GM18499 (cell line): ENCODE measurements around the gene PRKCQ.
"Not testable (repeated sequence)": the region's sequence is repeated elsewhere in the genome, so short reads cannot be mapped to it uniquely, and the experiment has no call there.

Experiments used
- ATAC-seq: cut with Tn5 transposase; IDR thresholded peaks from one replicate; pipeline ENCODE4 v1.9.1; 2021; ENCODE audit warnings: moderate number of reproducible peaks; ENCODE audit not compliant: insufficient read depth, unreplicated experiment

Gene PRKCQ

DNA sequence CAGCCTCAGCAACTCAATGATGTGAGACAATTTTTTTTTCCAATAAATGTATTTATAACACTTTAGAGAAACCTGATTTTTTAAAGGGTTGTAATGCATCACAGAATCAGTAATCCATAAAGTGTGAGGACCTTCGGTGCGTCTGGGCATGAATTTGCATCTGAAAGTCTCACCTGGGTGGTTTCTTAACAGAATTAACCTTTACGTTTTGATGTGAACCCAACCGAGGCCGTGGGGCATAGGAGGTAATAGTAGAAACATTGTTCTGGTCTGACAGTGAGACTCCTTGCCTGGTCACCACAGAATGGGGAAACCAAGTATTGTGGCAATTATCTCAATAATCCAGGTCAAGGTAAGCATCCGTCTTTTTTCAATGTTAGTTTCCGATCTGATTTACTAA lies 114.6 kb downstream of the PRKCQ start:
- ATAC-seq: no peak

DNA sequence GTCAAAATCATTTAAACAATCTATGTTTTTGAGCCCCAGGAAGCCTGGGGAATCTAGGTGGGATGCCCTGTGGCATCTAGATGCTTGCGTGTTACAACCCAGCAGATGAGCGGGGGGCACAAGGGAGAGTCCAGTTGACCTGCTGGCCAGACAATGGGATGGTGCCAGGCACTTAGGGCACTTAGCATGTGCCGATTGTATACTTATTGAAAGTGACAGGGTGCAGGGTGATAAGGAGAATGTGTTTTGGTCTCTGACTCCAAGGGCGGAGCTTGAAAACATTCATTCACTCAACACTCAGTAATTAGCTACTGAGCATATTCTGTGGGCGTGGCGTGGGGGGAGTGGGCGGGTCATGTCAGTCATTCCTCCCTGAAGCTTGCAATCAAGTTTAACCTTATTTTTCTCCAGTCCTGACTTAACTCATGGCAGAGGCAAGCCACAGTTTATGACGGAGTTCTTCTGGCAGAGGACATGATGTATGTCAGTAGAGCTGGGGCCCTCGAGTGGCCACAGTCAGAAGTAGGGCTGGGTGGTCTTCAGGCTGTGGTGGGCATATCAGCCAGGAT lies 115.1 kb downstream of the PRKCQ start:
- ATAC-seq: no peak

DNA sequence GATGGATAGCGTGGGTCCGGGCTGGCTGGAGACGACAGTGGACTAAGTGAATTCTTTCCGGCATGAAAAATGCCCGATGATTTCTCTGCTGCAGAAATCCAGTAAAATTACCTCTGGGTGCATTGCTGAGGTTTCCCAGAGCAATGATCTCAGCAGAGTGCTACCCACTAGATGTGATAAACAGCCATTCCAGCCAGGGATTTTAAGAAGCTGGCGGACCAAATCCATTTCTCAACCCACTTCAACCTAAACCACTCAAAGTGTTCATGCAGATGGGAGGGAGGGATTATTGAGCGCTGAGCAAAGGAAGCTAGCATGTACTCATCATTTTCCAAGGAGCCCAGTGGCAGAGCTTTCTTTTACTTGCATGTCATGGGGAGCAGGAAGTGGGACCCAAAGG lies 116.7 kb downstream of the PRKCQ start:
- ATAC-seq: no peak

DNA sequence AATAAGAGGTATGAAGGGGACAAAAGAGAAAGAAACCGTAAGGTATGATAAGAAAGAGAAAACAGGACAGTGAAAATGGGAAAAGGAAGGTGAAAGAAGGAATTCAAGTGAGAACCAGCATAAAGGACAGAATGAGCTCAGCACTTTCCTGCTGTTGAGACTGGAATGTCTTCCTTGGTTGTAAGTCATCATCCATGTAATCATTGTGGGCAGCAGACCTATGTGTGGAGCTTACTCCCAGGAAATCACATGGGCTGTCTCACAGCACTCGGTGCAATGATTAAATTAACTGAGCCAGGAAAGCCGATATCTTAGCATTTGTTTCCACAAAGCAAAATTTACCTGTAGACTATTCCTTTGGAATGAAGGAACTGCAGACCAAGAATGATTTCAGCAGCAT lies 118.1 kb downstream of the PRKCQ start:
- no peak for ATAC-seq

DNA sequence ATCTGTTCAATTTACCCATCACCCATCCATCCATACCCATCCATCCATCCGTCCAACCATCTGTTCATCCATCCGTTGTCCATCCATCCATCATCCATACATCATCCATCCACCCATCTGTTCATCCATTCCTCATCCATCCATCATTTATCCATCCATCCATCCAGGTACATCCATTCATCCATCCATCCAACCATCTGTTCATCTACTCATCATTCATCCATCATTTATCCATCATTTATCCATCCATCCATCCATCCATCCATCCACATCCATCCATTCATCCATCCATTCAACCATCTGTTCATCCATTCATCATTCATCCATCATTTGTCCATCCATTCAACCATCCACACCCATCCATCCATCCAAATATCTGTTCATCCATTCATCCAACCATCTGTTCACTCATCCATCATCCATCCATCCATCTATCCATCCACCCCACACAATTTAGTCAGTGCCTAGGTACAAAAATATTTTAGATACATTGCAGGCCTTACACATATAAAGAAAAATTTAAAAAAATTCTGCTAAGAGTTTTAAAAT lies 119.1 kb downstream of the PRKCQ start:
- no peak for ATAC-seq

DNA sequence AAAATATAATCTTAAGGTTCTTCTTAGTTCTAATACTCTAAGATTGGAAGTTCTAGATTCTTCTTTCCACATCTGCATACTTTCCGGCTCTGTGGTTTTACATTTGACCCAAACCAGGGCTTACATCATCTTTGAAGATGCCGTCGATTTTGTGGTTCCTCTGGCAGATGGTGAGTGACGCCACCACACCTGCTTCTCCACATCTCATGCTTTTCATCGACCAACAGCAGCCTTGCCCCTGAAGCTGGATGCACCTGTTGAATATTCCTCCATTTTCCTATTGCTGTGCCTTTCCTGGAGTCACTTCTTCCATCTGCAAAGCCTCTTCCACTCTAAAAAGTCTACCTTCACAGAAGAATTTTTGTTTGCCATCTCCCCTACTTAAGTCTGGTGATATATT lies 121.3 kb downstream of the PRKCQ start:
- ATAC-seq: no peak

DNA sequence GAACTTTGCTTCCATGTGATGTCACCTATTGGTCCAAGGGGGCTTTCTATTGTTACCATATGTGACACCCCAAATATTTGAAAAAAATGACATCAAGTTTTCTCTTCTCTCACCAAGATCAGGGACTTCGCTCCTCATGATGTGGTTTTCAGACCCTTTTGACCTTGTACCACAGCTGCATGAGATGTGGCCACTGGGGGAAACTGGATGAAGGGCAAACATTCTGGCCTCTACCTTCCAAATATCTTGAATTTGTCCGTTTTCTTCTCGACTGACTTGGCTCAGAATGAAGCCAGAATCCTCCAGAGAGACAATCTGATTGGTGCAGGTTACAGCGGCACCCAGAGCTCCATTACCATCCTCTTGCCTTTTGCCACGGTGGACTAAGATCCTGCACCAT lies 122.7 kb downstream of the PRKCQ start:
- ATAC-seq: no peak

DNA sequence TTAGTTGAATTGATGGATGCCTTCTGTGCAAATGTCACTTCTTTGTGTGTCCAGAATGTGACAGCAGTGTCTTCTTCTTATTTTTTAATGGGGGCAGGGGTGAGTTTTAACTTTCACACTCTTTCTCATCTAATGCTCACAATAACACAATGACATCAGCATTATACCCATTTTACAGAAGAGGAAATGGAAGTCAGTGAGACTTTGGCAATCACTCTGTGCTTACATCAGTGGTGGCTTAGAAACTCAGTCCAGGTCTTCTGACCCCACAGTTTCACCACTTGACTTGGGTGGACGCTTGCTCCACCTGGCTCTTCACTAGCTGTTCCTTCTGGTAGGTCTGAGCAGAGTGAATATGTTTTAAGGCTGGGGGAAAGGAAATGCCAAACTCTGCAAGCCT lies 124.0 kb downstream of the PRKCQ start:
- ATAC-seq: no peak

DNA sequence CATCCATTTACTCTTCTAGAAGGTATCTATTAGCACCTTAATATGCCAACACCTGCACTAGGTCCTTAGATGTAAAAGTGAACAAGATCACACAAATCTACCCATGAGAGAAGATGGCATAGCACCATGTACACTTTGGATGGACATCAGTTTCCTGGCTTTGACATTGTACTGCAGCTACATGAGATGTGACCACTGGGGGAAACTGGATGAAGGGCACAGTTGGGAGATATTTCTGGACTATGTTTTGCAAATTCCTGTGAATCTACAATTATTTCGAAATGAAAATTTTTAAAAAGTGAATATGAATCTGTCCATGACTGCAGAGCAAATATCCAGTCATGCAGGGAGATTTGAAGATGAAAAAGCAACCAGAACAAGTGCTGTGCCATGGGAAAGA lies 124.5 kb downstream of the PRKCQ start:
- no peak for ATAC-seq

DNA sequence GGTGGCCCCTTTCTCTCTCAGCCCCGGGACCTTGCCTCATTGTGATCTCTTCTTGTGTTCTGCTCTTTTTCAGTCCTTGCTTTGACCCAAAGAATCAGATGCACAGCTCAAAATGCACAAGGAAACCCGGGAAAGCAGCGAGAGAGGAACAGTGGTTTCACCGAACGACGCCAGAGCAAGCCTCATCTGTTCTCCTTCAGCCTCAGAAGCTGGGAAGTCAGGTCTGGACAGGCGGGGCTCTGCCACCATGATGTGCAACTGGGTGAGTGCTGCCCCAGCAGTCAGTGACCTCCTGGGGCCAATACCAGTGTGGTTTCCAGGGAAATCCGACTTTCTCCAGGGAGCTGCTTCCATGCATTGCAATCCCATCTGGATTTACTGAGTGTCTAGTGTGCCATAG lies 133.4 kb downstream of the PRKCQ start:
- ATAC-seq: no peak

DNA sequence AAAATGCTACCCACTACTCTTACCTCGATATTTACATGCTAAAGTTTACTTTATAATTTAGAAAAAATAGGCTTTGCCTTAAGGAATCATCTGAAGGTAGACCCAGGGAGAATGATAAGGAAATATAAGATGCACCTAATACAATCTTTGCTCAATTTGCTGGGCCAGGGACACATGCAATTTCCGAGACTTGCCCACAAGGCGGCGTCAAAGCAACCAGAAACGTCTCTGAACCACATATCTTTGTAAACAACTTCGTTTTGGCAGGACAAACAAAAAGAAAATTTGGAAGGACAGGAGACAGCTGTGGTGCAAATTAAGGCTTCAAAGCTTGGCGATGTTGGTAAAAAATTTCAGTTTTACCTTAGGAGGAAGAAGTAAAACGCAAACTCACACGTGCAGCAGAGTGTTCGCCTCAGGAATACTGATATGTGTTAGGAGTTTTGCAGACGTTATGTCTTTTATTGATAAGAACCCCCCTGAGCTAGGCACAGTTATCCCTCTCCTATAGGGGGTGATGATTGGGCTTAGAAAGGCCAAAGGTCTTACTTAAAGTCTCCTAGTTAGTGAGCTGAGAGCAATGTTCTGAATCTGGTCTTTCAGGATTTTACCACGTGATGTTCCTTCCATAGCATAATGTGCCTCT lies 134.3 kb downstream of the PRKCQ start:
- ATAC-seq: no peak

DNA sequence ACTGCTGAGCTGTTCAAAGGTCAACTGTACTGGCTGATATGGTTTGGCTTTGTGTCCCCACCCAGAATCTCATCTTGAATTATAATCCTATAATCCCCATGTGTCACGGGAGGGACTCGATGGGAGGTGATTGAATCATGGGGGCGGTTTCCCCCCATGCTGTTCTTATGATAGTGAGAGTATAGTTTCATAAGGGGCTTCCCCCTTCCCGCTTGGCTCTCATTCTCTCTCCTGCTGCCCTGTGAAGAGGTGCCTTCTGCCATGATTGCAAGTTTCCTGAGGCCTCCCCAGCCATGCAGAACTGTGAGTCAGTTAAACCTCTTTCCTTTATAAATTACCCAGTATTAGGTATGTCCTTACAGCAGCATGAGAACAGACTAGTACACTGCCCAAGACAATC lies 140.2 kb downstream of the PRKCQ start:
- not testable (repeated sequence) for ATAC-seq

DNA sequence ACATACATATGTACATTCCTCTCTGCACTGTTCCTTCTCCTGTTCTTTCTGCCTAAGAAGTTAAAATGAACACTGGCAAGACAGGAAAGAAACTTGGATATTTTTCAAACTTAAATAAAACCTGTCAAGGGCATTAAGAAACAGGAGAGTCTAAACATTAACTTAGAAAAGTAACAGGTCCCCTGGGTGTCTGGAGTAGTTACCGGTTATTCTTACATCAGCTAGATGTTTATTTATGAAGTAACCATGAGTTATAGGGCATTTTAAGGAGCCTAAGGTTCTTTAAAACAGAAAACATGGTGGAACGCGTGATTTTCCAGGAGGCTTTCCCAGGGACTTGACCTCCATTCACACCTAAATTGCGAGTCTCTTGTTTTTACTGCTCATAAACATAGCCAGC lies 148.2 kb downstream of the PRKCQ start:
- no peak for ATAC-seq

DNA sequence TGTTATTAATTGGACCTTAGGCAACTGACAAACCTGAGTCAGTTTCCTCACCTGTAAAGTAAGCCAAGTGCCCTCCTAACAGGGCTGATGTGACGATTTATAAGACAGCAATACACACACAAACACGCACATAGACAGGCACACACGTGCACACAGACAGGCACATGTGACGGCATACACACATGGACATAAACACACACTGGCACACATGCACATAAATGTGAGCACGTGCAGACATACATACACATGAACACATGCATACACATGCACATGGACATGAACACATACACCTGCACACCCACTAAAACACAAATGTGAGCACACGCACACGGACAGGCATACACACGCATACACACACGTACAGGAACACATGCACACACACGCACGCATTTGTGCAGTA lies 148.9 kb downstream of the PRKCQ start:
- no peak for ATAC-seq

DNA sequence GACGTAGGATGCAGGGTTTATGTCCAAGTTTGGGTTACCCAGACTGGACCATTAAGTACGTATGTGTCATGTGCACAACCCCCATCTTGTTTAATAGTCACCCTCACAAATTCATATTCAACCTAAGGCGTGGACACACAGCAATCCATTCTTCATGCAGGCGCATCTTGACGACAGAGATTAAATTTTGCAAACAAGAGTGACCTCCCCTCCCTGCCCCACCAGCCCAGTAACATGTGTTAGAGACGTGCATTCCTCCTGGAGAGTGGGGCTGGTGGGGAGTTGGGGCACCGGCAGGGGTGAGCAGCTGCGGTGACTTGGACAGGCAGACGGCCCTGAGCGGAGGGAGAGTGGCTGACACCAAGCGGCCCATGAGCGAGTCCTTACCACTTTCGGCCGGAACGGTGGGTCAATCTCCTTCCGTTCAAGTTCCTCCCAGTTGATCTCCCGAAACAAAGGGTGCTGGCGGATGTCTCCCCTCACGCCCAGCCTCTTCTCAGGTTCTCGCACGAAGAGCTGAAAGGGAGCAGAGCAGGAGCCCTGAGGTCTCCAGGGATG lies 149.6 kb downstream of the PRKCQ start:
- ATAC-seq: no peak

DNA sequence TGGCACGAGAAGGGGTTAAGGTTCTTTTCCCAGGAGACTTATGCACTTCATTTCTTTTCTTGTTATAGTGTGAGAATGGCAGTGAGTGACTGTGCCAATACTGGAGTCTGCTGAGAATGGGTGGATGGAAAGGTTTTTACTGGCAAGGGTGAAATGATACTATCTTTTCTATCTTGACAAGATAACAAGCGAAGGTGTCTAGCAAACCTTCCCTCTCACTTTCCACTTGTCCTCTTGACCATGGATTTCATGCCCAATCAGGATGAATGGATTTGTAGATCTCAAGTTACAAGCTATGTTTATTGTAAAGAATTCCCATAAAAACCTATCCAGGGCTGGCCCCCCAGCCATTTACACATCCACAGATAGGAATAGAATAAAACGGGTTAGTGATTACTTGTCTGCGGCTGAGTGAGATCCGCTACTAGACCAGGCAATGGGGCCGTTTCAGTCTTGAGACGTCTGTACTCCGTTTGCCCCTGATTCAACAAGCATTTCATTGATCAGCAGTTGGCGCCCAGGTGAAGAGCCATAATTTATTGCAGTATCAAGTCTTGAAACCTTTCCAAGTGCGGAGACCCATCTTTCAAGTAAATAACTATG lies 152.6 kb downstream of the PRKCQ start:
- no peak for ATAC-seq

DNA sequence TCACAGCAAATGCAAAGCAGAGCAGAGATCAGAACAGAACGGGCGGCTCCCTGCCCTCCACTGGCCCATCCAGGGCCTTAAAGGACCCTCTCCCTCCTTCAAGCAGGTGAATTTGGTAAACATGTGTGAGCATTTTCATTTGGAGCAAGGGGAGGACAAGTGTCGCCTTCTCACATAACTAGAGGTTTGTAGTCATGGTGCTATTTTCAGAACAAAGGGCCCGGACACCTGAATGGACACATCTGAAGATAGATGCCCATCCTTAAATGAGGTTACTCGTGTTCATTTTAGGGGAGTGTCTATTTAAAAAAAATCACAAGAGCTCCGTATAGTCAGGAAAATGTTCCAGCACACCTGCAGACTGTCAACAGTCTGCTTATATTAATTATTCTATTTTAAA lies 153.8 kb downstream of the PRKCQ start:
- ATAC-seq: no peak

DNA sequence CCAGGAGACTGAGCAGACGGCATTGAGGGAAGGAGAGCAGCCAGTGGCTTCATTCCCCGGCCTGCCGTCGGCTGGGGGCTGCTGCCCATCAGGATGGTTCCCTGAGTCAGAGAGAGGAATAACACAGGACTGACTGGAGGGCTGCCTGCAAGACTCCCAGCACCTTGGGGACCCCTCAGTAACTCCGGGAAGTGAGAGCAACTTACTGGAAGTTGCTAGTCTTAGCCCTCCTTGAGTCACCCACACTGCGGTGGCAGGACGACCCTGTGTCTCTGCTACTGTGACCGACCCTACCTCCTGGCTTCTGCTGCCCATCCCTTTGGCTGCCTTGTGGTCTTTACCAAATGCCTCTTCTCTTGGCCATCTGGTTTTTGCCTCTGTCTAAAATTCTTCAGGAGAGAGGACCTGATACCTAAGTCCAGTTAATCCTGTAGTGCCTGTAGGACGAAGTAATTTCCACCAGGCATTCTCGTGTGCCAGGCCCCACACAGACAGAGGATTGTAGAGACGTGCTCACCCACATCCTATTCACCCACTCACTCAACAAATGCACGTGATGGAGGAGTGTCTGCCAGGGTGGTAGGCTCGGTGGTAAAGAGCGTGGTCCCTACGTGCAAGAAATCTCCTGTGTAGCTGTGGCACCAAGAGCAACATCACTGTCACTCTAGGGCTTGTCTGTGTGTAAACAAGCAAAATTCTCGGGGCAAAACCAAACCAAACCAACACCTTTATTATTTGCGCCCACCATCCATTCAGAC lies 156.5 kb downstream of the PRKCQ start:
- ATAC-seq: no peak

DNA sequence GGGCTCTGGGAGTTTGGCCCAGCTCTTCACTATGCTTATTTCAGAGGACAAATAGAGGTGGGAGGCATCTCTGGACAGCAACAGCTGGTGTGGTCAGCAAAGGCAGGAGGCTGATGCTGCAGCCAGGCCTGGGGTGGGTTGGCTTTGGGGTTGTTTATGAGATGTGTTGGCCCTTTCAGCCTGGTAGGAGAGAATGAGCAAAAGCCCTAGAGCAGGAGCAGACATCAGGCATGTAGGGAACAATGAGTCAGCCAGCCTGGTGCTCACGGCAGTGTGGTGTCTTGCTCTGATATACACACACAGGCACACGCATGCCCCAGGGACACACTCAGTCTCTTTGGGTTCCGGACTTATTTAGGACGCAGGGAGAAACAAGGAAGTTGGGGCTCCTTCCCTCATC lies 157.1 kb downstream of the PRKCQ start:
- ATAC-seq: no peak

DNA sequence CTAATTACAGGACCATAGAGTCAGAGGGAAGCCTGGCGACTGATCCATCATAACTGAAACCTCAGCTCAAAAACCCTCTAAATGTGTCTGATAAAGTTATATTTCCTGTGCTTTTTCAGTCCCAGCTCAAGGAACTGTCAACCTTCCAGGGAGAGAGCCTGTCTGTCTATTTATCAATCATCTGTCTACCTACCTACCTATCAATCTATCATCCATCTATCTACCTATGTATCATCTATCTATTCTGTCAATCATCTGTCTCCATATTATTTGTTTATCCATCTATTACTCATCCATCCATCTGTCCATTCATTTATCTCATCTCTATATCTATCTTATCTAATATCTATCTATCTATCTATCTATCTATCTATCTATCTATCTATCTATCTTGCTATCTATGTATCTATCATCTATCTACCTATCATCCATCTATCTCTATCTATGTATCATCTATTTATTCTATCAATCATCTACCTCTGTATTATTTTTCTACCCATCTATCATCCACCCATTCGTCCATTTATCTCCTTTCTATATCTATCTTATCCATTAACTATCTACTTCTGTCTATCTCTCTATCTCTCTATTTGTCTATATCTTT lies 161.4 kb downstream of the PRKCQ start:
- ATAC-seq: no peak

DNA sequence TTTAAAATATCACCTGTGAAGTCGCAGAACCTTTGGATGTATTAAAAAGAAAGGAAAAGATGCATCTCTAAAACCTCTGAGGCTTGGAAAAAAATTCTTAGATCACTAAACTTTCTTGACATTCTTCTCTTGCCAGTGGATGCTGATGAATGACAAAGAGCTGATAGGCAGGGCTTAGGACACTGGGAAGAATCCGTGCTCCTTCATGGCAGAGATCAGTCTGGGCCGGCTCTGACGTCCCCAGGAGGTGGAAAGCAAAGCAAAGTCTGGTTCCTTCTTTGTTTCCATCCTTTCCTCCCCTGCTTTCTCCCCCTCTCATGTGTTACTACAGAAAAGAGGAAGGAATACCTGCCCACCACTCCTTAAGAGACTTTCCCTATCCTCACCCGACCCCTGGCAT lies 161.9 kb downstream of the PRKCQ start:
- no peak for ATAC-seq
